Spleen (tissue), 11 donors: ENCODE measurements around the gene HDAC9. TPM values are rescaled to one million over a fixed set of nuclear protein-coding genes. Genes with fewer than 3 reads are reported as not detected.

Experiments
- DNase-seq: peaks from one replicate; pipeline ENCODE4 v3.0.0-alpha.2; 2020
- H3K27ac ChIP-seq, 8 donors: fragments of 200-600 bp; sonication (generic) in 7 of 8; 1 replicate in 4 of 8; 2 replicates in 4 of 8; pipeline versions ENCODE4 v1.5.0 to v1.8.0; 2016 to 2021; ENCODE audit warnings: inconsistent platforms in 4 of 8, mild to moderate bottlenecking in 4 of 8, moderate library complexity in 1 of 8
- H3K27me3 ChIP-seq, 7 donors: fragments of 200-600 bp; sonication (generic) in 6 of 7; replicated peaks in 1 of 7; 1 replicate in 4 of 7; 2 replicates in 3 of 7; pipeline versions ENCODE4 v1.5.0 to v1.8.0; 2016 to 2021; ENCODE audit warnings: inconsistent platforms in 3 of 7, mild to moderate bottlenecking in 1 of 7
- H3K36me3 ChIP-seq, 6 donors: fragments of 200-600 bp; sonication (generic) in 5 of 6; 1 replicate in 4 of 6; 2 replicates in 2 of 6; pipeline versions ENCODE4 v1.5.0 to v1.8.0; 2016 to 2021; ENCODE audit warnings: inconsistent platforms in 2 of 6
- H3K4me1 ChIP-seq, 6 donors: fragments of 200-600 bp; sonication (generic) in 5 of 6; 1 replicate in 3 of 6; 2 replicates in 3 of 6; pipeline versions ENCODE4 v1.5.0 to v1.8.0; 2016 to 2021; ENCODE audit warnings: inconsistent platforms in 3 of 6
- H3K4me3 ChIP-seq, 8 donors: fragments of 200-600 bp; sonication (generic) in 7 of 8; 1 replicate in 4 of 8; 2 replicates in 4 of 8; pipeline versions ENCODE4 v1.5.0 to v1.8.0; 2016 to 2021; ENCODE audit warnings: inconsistent platforms in 4 of 8, mild to moderate bottlenecking in 4 of 8, moderate library complexity in 2 of 8
- H3K9me3 ChIP-seq, 8 donors: fragments of 200-600 bp; sonication (generic) in 7 of 8; 1 replicate in 4 of 8; 2 replicates in 4 of 8; pipeline versions ENCODE4 v1.5.0 to v1.8.0; 2016 to 2021; ENCODE audit warnings: inconsistent platforms in 4 of 8
- POLR2A ChIP-seq, 3 donors: fragments of 450-650 bp; IDR thresholded peaks; one replicate each; pipeline ENCODE4 v1.5.1; 2017; ENCODE audit warnings: antibody characterized with exemption in 3 of 3, mild to moderate bottlenecking in 1 of 3
- POLR2AphosphoS5 ChIP-seq, 3 donors: sonication (generic); formaldehyde crosslinking; IDR thresholded peaks; one replicate each; pipeline ENCODE4 v1.5.1; 2017; ENCODE audit warnings: antibody characterized with exemption in 3 of 3
- WGBS, 5 donors: extraction: QIAGEN DNeasy Blood & Tissue Kit in 3 of 5; methylation state at CpG; one replicate each; pipeline versions ENCODE4 v1.1.5 to v1.1.7; 2013 to 2018; 5-methylcytosine and 5-hydroxymethylcytosine counted together
- intact Hi-C: fragments of 100-400 bp; cut with DNase I; formaldehyde crosslinking; loops from one replicate; pipeline ENCODE4 v1.15.0; 2023; ENCODE audit warnings: low total_unique reads
- polyA plus RNA-seq, 3 donors: library from polyadenylated mRNA; stranded (reverse); fragments of 200-250 nt; gene quantifications; one replicate each; pipeline ENCODE4 v1.2.1, GENCODE V29; 2013
- total RNA-seq, 7 donors: library from RNA; depleted of rRNA in 3 of 7; stranded (reverse); fragments of >200 nt in 3 of 7; fragmentation: NEBNext Ultra II Directional in 4 of 7; extraction: Animal tissue kit (Norgen Biotek cat#: 25700) in 4 of 7; gene quantifications; one replicate each; pipeline versions ENCODE4 v1.1.0 to v1.2.1, GENCODE V29; 2016 to 2021
- TF ChIP-seq, protein P1 (sequence below), 11 experiments: fragments of 200-600 bp in 7 of 11; fragments of 450-650 bp in 4 of 11; sonication (generic) in 4 of 11; IDR thresholded peaks in 8 of 11; conservative IDR thresholded peaks in 3 of 11; 1 replicate in 7 of 11; 2 replicates in 4 of 11; pipeline versions ENCODE4 v1.4.0 to v1.8.0; 2016 to 2021; ENCODE audit warnings: antibody characterized with exemption in 11 of 11, inconsistent platforms in 4 of 11, mild to moderate bottlenecking in 1 of 11
- donor health status: healthy with polysubstance abuse.
- donor health status: DM: no; HTN: no; CAD: no; lungs with moderate emphysema.
- donor health status: DM: no; HTN: no; CAD: no.
- donor health status: Bipolar disorder and iron deficiency.
- donor health status: healthy.
- donor health status: DM: no; HTN: no; CAD: no.
- donor health status: DM: yes; HTN: yes; CAD: no.

The HDAC9 gene
- total and polyA plus RNA-seq, 10 donors, result 15.9 to 100 (median 66.1) TPM

DNA sequence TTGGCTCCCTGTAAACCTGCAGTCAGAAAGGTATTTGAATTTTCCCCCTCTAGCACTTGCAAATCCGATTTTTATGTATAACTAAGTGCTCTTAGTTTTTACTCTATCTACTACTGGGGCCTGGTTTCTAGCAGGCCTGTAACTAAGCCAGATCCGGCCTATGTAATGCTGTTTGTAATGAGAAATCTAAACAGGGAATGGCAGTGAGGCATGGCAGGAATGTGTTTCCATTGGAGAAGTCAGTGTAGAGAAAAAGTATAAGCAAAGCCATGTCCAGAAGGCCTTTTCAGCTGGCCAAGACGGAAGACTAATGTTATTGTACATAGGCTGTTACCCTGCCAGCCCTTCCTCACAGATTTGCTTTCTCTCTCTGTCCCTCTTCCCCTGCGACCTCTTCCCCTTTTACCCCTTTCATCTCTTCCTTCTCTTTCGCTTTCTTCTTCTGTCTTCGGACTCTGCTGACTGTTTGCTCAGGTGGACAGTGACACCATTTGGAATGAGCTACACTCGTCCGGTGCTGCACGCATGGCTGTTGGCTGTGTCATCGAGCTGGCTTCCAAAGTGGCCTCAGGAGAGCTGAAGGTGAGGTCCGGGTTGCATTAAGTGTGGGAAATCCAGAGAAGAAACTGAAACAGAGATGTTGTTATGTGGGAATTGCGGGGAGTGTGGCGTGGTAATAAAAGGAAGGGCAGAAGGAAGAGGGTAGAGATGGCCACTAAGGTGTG lies 297.5 kb downstream of the HDAC9 start:
- no peak overlapping the region for H3K27ac ChIP-seq
- intact Hi-C loops, result no loop called here
- WGBS, 5 donors, result 87 to 94% (median 88%) methylated on average over 13 of the region's 13 CpGs

DNA sequence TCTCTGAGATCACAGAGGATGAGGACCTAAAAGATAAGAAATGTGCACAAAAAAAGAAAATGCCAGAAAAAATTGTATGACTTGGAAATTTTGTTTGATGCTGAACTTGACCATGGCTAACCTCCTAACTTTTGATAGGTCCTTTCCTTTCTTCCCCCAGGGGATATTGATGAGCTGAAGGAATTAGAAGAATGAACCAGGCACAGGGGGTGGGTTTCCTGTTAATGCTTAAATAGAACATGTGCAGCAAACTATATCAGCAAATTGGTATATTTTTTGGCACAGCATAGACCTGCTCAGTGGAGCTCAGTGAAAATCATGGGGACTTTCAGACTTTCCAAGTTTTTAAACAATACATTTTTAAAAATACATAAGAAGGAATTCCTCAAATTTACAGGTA lies 300.7 kb downstream of the HDAC9 start:
- TF ChIP-seq POLR2A (IDR thresholded peaks at IDR 0.05) (no peak), POLR2AphosphoS5 (IDR thresholded peaks at IDR 0.05) (no peak)
- TF ChIP-seq, protein P1, sequence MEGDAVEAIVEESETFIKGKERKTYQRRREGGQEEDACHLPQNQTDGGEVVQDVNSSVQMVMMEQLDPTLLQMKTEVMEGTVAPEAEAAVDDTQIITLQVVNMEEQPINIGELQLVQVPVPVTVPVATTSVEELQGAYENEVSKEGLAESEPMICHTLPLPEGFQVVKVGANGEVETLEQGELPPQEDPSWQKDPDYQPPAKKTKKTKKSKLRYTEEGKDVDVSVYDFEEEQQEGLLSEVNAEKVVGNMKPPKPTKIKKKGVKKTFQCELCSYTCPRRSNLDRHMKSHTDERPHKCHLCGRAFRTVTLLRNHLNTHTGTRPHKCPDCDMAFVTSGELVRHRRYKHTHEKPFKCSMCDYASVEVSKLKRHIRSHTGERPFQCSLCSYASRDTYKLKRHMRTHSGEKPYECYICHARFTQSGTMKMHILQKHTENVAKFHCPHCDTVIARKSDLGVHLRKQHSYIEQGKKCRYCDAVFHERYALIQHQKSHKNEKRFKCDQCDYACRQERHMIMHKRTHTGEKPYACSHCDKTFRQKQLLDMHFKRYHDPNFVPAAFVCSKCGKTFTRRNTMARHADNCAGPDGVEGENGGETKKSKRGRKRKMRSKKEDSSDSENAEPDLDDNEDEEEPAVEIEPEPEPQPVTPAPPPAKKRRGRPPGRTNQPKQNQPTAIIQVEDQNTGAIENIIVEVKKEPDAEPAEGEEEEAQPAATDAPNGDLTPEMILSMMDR (IDR thresholded peaks at IDR 0.05 in 8 of 11, conservative IDR thresholded peaks at IDR 0.05 in 3 of 11), result no peak
- H3K27me3 ChIP-seq, result no peaks in the 10 kb centered on the region
- DNase-seq, result no peak
- no peaks in the 10 kb centered on the region for H3K36me3 ChIP-seq
- H3K9me3 ChIP-seq, result no peaks in the 10 kb centered on the region
- H3K4me3 ChIP-seq, result no peak overlapping the region
- intact Hi-C loops, result no loop called here
- H3K27ac ChIP-seq, result no peak overlapping the region
- no peaks in the 10 kb centered on the region for H3K4me1 ChIP-seq

More for the DNA sequence above, 297.5 kb downstream of the HDAC9 start:
- Histone ChIP-seq H3K27me3 (no peaks in the 10 kb centered on the region), H3K36me3 (no peaks in the 10 kb centered on the region), H3K9me3 (no peaks in the 10 kb centered on the region), H3K4me3 (no peak overlapping the region), H3K4me1 (no peaks in the 10 kb centered on the region)
- TF ChIP-seq, protein P1 (IDR thresholded peaks at IDR 0.05 in 8 of 11, conservative IDR thresholded peaks at IDR 0.05 in 3 of 11), result no peak
- TF ChIP-seq POLR2AphosphoS5 (IDR thresholded peaks at IDR 0.05), result no peak
- TF ChIP-seq POLR2A (IDR thresholded peaks at IDR 0.05), result no peak
- DNase-seq, result no peak

DNA sequence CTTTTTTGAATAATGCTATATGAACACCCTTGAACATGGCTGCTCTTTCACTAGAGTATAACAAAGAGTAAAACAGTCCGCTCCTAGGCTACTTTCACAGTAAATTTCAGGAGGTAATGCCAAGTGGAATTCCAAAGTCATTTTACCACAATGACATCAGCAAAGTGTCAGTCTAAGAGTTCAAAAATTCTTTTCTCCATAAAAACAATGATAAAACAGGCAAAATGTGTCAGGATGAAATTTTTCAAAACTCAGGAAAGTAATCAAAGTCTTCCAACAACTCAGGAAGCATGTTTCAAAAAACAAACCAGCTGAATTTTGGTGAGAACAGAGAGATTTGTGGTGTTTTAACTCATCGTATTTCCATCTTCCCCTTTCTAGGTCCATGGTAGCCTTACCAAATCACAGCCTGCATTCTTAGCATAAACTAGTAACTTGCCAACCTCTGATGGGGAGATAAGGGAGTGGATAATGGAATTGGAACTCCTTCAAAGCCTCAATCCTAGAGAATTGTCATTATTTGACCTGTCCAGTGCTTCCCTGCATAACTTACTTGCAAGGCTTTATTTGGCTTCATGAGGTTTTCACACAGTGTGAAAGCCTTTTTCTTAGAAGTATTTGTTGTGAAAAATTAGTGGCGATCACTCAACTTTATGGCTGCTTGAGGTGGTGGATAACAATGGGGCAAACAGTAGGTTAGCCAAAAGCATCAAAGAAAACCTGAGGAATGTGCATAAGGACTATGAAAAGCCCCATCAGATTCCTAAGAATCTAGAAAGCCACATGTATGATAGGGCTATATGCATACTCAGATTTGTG lies 302.7 kb downstream of the HDAC9 start:
- Histone ChIP-seq H3K9me3 (no peaks in the 10 kb centered on the region), H3K27me3 (no peaks in the 10 kb centered on the region), H3K4me1 (no peaks in the 10 kb centered on the region), H3K4me3 (no peak overlapping the region), H3K36me3 (no peaks in the 10 kb centered on the region), H3K27ac (no peak overlapping the region)
- 83 to 94% (median 89%) methylated on average over 3 of the region's 3 CpGs for WGBS, 5 donors
- intact Hi-C loops, result no loop called here
- no peak for DNase-seq
- TF ChIP-seq POLR2A (IDR thresholded peaks at IDR 0.05), result no peak
- TF ChIP-seq, protein P1 (IDR thresholded peaks at IDR 0.05 in 8 of 11, conservative IDR thresholded peaks at IDR 0.05 in 3 of 11), result no peak
- no peak for TF ChIP-seq POLR2AphosphoS5 (IDR thresholded peaks at IDR 0.05)

DNA sequence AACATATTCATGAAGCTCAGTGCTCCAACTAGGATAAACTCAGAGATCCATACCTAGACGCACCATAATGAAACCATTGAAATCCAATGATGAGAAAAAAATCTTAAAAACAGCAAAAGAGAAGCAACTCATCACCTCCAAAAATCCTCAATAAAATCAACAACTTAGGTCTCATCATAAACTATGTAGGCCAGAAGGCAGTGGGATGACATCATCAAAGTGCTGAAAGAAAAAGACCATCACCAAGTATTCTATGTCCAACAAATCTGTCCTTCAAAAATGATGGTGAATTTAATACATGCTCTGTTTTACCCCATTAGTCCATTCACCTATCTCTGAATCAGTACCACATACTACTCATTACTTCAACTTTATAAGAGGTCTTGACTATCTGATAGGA lies 304.4 kb downstream of the HDAC9 start:
- Histone ChIP-seq H3K4me3 (no peak overlapping the region), H3K27me3 (no peaks in the 10 kb centered on the region), H3K4me1 (no peaks in the 10 kb centered on the region), H3K36me3 (no peaks in the 10 kb centered on the region), H3K27ac (no peak overlapping the region), H3K9me3 (no peaks in the 10 kb centered on the region)
- intact Hi-C loops, result no loop called here
- 93 to 100% (median 93%) methylated on average over 1 of the region's 1 CpG for WGBS, 5 donors
- no peak for TF ChIP-seq POLR2A (IDR thresholded peaks at IDR 0.05)
- no peak for TF ChIP-seq POLR2AphosphoS5 (IDR thresholded peaks at IDR 0.05)
- TF ChIP-seq, protein P1 (IDR thresholded peaks at IDR 0.05 in 8 of 11, conservative IDR thresholded peaks at IDR 0.05 in 3 of 11), result no peak
- DNase-seq, result no peak
